Ovary (tissue), 9 donors: Measurements from ENCODE around the gene AUTS2. TPM values are rescaled to one million over a fixed set of nuclear protein-coding genes. Genes with fewer than 3 reads are reported as not detected.

Experiments
- DNase-seq, 5 donors: peaks; one replicate each; pipeline ENCODE4 v3.0.0-alpha.2; 2019 to 2020
- H3K27ac ChIP-seq, 2 donors: fragments of 200-600 bp; one replicate each; pipeline versions ENCODE4 v1.5.1 to v1.8.0; 2019 to 2022
- H3K27me3 ChIP-seq: fragments of 200-600 bp; one replicate; pipeline ENCODE4 v1.8.0; 2022
- H3K36me3 ChIP-seq: fragments of 200-600 bp; sonication (generic); one replicate; pipeline ENCODE4 v1.5.1; 2019
- H3K4me1 ChIP-seq: one replicate; pipeline ENCODE4 v1.8.1; 2013; ENCODE audit warnings: mild to moderate bottlenecking, moderate library complexity; ENCODE audit not compliant: insufficient read depth
- H3K4me3 ChIP-seq: fragments of 200-600 bp; sonication (generic); one replicate; pipeline ENCODE4 v1.5.1; 2017
- H3K9me3 ChIP-seq, 2 donors: fragments of 200-600 bp in 1 of 2; sonication (generic) in 1 of 2; one replicate each; pipeline versions ENCODE4 v1.5.1 to v1.8.1; 2013 to 2019; ENCODE audit warnings: mild to moderate bottlenecking in 1 of 2, moderate library complexity in 1 of 2
- EP300 ChIP-seq: sonication (generic); formaldehyde crosslinking; IDR thresholded peaks from one replicate; pipeline ENCODE4 v1.6.1; 2017; ENCODE audit warnings: antibody characterized with exemption
- POLR2A ChIP-seq: fragments of 450-650 bp; IDR thresholded peaks from one replicate; pipeline ENCODE4 v1.6.1; 2017; ENCODE audit warnings: antibody characterized with exemption, mild to moderate bottlenecking, moderate library complexity
- WGBS, 3 donors: extraction: QIAGEN DNeasy Blood & Tissue Kit in 1 of 3; methylation state at CpG; one replicate each; pipeline versions ENCODE4 v1.1.5 to v1.1.7; 2013 to 2017; 5-methylcytosine and 5-hydroxymethylcytosine counted together
- intact Hi-C, 4 donors: fragments of 100-400 bp; cut with DNase I; formaldehyde crosslinking; loops; one replicate each; pipeline versions ENCODE4 v1.11.0 to v1.15.1; 2022 to 2023
- polyA plus RNA-seq, 2 donors: library from polyadenylated mRNA; stranded (reverse); fragments of 200-250 nt in 1 of 2; fragments of 350-450 nt in 1 of 2; fragmentation: Illumina TruSeq in 1 of 2; extraction: RNeasy Lipid Tissue Mini Kit (QIAGEN cat#74804) in 1 of 2; gene quantifications; one replicate each; pipeline ENCODE4 v1.2.3, GENCODE V29; 2013 to 2014
- total RNA-seq, 7 donors: library from RNA; depleted of rRNA in 2 of 7; stranded (reverse); fragments of >200 nt in 2 of 7; fragmentation: NEBNext Ultra II Directional in 3 of 7; extraction: Animal tissue kit (Norgen Biotek cat#: 25700) in 3 of 7; gene quantifications; one replicate each; pipeline versions ENCODE4 v1.1.0 to v1.2.4, GENCODE V29; 2016 to 2023
- TF ChIP-seq, protein P1 (sequence below), 3 donors: fragments of 450-650 bp in 2 of 3; fragments of 200-600 bp in 1 of 3; IDR thresholded peaks; one replicate each; pipeline versions ENCODE4 v1.5.1 to v1.8.0; 2016 to 2022; ENCODE audit warnings: antibody characterized with exemption in 3 of 3, mild to moderate bottlenecking in 1 of 3
- donor health status: DM: no; HTN: no; CAD: no; lungs with moderate emphysema.
- donor health status: DM: no; HTN: no; CAD: no.
- donor health status: Bipolar disorder and iron deficiency.
- donor health status: DM: yes; HTN: yes; CAD: no.
- donor health status: DM: no; HTN: no; CAD: no.
- donor health status: DM: yes; HTN: yes; CAD: no.

The AUTS2 gene
- total and polyA plus RNA-seq, 9 donors: 18.3 to 60.9 (median 44.9) TPM

DNA sequence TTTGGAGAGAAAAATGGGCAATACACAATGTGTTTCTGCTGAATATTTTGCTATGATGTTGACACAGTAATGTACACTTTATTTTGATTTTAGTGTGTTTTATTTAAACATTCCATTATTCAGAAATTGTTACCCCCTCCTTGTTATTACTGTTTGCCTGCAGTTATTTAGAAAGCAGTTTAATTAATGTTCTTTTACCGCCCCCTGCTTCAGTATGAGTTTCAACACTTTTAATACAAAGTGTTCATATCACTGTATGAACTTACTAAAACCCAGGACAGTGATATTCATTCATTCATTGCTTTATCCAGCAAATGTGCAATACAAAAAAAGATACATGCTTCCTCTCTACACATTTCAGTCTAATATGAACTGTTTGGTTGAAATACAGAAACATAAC is 159.3 kb downstream of the AUTS2 start:
- H3K9me3 ChIP-seq: no peaks in the 10 kb centered on the region
- H3K27ac ChIP-seq: no peak overlapping the region
- H3K27me3 ChIP-seq: no peaks in the 10 kb centered on the region
- H3K4me3 ChIP-seq: no peak overlapping the region
- intact Hi-C loops: loop anchor here in 1 of 4 donors (10.0 kb wide), 1 partner anchor 153 kb away; no protein-coding TSS in a partner anchor
- WGBS, 3 donors: 32 to 52% (median 52%) methylated on average over 1 of the region's 1 CpG
- no peak for DNase-seq
- TF ChIP-seq POLR2A: no peak
- TF ChIP-seq EP300: no peak
- peaks cover 12% of the 10 kb centered on the region for H3K4me1 ChIP-seq
- H3K36me3 ChIP-seq: no peaks in the 10 kb centered on the region

DNA sequence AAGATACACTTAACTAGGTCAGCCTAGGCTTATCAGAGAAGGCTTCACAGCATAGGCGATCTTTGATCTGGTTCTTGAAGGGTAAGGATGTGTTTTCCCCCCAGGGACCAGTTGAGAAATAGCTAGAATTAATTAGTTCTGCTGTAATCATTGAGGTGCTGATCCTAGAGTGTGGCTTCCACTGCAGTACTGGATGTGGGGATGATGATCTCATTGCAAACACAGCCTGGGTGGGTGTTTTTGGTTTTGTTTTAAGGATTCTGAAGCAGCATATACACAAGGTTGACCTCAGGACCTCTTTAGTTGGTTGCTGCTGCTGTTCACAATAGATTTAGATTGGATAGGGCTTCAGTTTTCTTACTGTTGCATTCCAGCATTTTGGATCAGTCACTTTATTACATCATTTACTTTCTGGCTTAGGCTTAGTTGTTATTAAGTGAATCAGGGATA is 159.7 kb downstream of the AUTS2 start:
- intact Hi-C loops: loop anchor here in 1 of 4 donors (10.0 kb wide), 1 partner anchor 153 kb away; no protein-coding TSS in a partner anchor
- no peaks in the 10 kb centered on the region for H3K9me3 ChIP-seq
- no peaks in the 10 kb centered on the region for H3K36me3 ChIP-seq
- WGBS, 3 donors: 25 to 50% (median 31%) methylated on average over 1 of the region's 1 CpG
- no peak overlapping the region for H3K4me3 ChIP-seq
- H3K27me3 ChIP-seq: no peaks in the 10 kb centered on the region
- TF ChIP-seq, protein P1, sequence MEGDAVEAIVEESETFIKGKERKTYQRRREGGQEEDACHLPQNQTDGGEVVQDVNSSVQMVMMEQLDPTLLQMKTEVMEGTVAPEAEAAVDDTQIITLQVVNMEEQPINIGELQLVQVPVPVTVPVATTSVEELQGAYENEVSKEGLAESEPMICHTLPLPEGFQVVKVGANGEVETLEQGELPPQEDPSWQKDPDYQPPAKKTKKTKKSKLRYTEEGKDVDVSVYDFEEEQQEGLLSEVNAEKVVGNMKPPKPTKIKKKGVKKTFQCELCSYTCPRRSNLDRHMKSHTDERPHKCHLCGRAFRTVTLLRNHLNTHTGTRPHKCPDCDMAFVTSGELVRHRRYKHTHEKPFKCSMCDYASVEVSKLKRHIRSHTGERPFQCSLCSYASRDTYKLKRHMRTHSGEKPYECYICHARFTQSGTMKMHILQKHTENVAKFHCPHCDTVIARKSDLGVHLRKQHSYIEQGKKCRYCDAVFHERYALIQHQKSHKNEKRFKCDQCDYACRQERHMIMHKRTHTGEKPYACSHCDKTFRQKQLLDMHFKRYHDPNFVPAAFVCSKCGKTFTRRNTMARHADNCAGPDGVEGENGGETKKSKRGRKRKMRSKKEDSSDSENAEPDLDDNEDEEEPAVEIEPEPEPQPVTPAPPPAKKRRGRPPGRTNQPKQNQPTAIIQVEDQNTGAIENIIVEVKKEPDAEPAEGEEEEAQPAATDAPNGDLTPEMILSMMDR (IDR thresholded peaks at IDR 0.05): no peak
- TF ChIP-seq POLR2A: no peak
- TF ChIP-seq EP300: no peak
- DNase-seq: no peak
- H3K4me1 ChIP-seq: peaks cover 10% of the 10 kb centered on the region
- H3K27ac ChIP-seq: no peak overlapping the region

DNA sequence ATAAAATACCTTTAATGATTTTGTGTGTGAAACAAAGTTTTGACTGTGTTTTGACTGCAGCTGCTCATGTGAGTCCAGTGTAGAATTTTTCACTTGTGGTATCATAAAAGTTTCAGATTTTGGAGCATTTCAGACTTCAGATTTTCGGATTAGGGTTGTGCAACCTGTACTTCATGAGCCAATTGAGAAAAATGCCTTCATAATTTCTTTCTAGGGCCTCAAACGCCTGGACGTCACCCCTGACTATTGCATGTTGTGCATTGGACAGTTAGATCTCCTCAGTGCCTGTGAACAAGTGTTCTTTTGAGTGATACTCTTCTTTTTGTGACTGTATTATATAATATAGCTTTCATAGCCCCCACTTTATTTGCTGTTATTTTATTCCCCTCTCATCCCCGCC is 161.1 kb downstream of the AUTS2 start:
- Histone ChIP-seq H3K9me3 (no peaks in the 10 kb centered on the region), H3K27me3 (no peaks in the 10 kb centered on the region), H3K36me3 (no peaks in the 10 kb centered on the region), H3K4me1 (peaks cover 8% of the 10 kb centered on the region), H3K27ac (no peak overlapping the region), H3K4me3 (no peak overlapping the region)
- intact Hi-C loops: loop anchor here in 1 of 4 donors (10.0 kb wide), 1 partner anchor 155 kb away; no protein-coding TSS in a partner anchor
- DNase-seq: no peak
- no peak for TF ChIP-seq EP300
- whole genome bisulfite sequencing, 3 donors: 86 to 91% (median 86%) methylated on average over 4 of the region's 4 CpGs

DNA sequence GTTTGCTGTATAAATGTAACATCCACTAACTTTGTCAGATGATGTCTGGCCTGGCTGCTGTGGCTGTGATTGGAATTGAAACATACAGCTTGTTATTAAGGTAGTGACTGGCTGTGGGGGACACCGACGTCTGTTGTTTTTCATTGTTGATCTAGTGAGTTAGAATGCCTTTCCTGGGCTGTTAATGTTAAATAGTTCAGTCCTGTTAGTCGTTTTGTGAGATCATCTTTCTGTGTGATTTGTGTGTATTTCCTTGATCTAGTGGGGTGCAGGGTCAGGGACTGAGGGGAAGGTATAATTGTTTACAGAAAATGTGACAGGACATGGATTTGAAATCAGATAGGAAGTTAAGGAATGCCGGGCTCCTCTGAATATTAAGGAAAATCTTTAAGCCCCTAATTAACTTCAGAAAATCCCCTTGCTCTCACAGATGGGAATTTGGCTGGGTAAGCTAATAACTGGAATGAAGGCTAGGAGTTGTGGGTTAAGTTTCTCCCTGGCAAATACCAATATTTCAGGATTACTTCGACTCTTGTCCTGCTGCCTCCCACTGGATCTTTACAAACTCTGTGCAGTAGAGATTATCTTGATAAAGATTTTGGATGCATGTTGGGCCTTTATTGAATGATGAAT is 163.1 kb downstream of the AUTS2 start:
- Histone ChIP-seq H3K4me3 (no peak overlapping the region), H3K27ac (no peak overlapping the region), H3K36me3 (no peaks in the 10 kb centered on the region), H3K27me3 (no peaks in the 10 kb centered on the region), H3K4me1 (peaks cover 13% of the 10 kb centered on the region), H3K9me3 (no peaks in the 10 kb centered on the region)
- intact Hi-C loops: no loop called here
- WGBS, 3 donors: 60 to 74% (median 65%) methylated on average over 5 of the region's 5 CpGs
- TF ChIP-seq EP300: no peak
- TF ChIP-seq, protein P1 (IDR thresholded peaks at IDR 0.05): no peak
- no peak for TF ChIP-seq POLR2A
- DNase-seq: no peak

DNA sequence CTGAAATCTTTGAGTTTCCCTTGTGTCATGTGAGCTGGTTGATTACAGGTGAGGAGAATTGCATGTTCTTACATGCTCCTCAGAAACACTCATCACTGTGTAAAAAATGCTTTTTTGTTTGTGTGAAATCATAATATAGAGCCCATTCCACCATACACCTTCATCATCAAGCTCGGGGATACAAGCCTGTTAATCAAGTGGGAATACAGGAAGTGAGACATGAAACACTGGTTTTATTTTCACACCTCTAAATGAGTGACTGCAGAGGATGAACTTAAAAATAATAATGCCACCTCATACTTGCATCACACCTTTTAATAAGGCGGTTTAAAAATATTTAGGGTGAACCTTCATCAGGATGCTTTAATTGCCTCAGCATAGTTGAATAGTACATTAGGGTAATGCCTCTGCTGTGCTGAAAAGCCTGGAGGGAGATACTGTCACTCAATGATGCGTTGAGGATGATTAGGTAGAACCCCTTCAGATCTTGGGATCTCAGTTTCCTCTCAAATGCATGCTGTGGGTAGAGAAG is 164.6 kb downstream of the AUTS2 start:
- Histone ChIP-seq H3K36me3 (no peaks in the 10 kb centered on the region), H3K4me1 (peaks cover 12% of the 10 kb centered on the region), H3K9me3 (no peaks in the 10 kb centered on the region), H3K4me3 (no peak overlapping the region), H3K27ac (no peak overlapping the region), H3K27me3 (no peaks in the 10 kb centered on the region)
- TF ChIP-seq, protein P1 (IDR thresholded peaks at IDR 0.05): no peak
- WGBS, 3 donors: 93 to 95% (median 95%) methylated on average over 3 of the region's 3 CpGs
- intact Hi-C loops: no loop called here
- no peak for DNase-seq
